ENCODE results near the gene HEXA. TPM values are rescaled to one million over a fixed set of nuclear protein-coding genes. Genes with fewer than 3 reads are reported as not detected.

The HEXA gene
- total RNA-seq, 3 donors from 2014 or later (not counting 1 experiment from before 2014, with no cell fraction given): 154 to 173 (median 172) TPM

DNA sequence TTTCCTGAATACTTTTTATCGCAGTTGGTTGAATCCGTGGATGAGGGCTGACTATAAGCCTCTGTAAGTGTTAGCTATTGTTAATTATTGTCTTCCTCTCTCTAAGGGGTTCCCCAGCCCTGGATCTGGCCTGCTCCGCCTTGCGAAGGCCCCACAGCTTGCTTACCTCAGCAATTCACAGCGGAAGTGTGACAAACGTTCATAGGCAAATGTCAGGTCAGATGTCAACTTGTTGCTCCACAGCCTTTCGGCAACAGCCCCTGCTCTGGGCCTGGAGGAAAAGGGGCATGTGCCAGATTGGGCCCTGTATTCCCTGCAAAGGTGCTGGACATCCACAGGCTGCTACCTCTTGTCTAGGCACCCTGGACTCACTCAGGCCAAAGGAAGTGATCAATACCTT lies 30.5 kb downstream of the HEXA start:
- Histone ChIP-seq H3K9me3 (ENCODE audit: control insufficient read depth, insufficient read depth, low read length) (no peaks in the 10 kb centered on the region), H3K27ac (ENCODE audit: low read length) (no peak overlapping the region), H3K4me3 (ENCODE audit: low read length) (no peak overlapping the region), H3K4me1 (ENCODE audit: control insufficient read depth, insufficient read depth, low read length) (no peaks in the 10 kb centered on the region), H3K27me3 (ENCODE audit: control insufficient read depth, insufficient read depth, low read length) (no peaks in the 10 kb centered on the region), H3K36me3 (ENCODE audit: control insufficient read depth, insufficient read depth, low read length) (peaks cover 57% of the 10 kb centered on the region)
- peaks cover 9% of the 10 kb centered on the region for H3K36me3 Mint-ChIP-seq
- WGBS (ENCODE audit: insufficient coverage): 88% methylated on average over 5 of the region's 7 CpGs
- peak overlapping the region in 1 of 2 donors; percentile 51 for H3K27ac Mint-ChIP-seq
- no peak for ATAC-seq
- TF ChIP-seq, protein P1, sequence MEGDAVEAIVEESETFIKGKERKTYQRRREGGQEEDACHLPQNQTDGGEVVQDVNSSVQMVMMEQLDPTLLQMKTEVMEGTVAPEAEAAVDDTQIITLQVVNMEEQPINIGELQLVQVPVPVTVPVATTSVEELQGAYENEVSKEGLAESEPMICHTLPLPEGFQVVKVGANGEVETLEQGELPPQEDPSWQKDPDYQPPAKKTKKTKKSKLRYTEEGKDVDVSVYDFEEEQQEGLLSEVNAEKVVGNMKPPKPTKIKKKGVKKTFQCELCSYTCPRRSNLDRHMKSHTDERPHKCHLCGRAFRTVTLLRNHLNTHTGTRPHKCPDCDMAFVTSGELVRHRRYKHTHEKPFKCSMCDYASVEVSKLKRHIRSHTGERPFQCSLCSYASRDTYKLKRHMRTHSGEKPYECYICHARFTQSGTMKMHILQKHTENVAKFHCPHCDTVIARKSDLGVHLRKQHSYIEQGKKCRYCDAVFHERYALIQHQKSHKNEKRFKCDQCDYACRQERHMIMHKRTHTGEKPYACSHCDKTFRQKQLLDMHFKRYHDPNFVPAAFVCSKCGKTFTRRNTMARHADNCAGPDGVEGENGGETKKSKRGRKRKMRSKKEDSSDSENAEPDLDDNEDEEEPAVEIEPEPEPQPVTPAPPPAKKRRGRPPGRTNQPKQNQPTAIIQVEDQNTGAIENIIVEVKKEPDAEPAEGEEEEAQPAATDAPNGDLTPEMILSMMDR (IDR thresholded peaks at IDR 0.05): no peak
- no peaks in the 10 kb centered on the region for H3K27me3 Mint-ChIP-seq (ENCODE audit: low read depth in 2 of 2)
- DNase-seq: no peak
- intact Hi-C loops (cut with micrococcal nuclease): no loop called here
- H3K4me3 Mint-ChIP-seq: no peak overlapping the region
- H3K4me1 Mint-ChIP-seq: no peaks in the 10 kb centered on the region
- H3K9me3 Mint-ChIP-seq: no peaks in the 10 kb centered on the region

DNA sequence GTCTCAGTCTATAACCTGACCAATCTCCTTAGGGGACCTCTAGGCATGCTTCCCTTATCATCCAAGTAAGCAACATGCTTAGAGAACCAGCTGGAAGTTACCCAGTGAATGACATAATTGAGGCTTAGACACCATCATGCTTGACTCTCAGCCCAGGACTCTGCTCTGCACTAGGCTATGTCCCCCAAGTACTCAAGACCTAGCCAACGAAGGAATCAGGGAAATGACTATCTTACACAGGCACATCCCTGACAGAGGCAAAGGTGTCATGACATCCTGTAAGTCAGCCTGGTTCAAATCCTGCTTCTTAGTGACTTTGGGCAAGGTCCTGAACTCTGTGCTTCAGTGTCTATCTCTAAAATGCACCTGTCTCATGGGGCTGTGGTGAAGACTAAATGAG lies 31.2 kb downstream of the HEXA start:
- Histone ChIP-seq H3K27me3 (ENCODE audit: control insufficient read depth, insufficient read depth, low read length) (no peaks in the 10 kb centered on the region), H3K27ac (ENCODE audit: low read length) (no peak overlapping the region), H3K36me3 (ENCODE audit: control insufficient read depth, insufficient read depth, low read length) (peaks cover 53% of the 10 kb centered on the region), H3K4me3 (ENCODE audit: low read length) (no peak overlapping the region), H3K4me1 (ENCODE audit: control insufficient read depth, insufficient read depth, low read length) (no peaks in the 10 kb centered on the region), H3K9me3 (ENCODE audit: control insufficient read depth, insufficient read depth, low read length) (no peaks in the 10 kb centered on the region)
- Mint-ChIP-seq H3K36me3 (peaks cover 9% of the 10 kb centered on the region), H3K27me3 (ENCODE audit: low read depth in 2 of 2) (no peaks in the 10 kb centered on the region), H3K9me3 (no peaks in the 10 kb centered on the region), H3K27ac (no peak overlapping the region), H3K4me1 (no peaks in the 10 kb centered on the region), H3K4me3 (no peak overlapping the region)
- 100% methylated on average over 1 of the region's 1 CpG for WGBS (ENCODE audit: insufficient coverage)
- TF ChIP-seq, protein P1 (IDR thresholded peaks at IDR 0.05): no peak
- intact Hi-C loops (cut with micrococcal nuclease): no loop called here
- no peak for ATAC-seq
- DNase-seq: no peak

DNA sequence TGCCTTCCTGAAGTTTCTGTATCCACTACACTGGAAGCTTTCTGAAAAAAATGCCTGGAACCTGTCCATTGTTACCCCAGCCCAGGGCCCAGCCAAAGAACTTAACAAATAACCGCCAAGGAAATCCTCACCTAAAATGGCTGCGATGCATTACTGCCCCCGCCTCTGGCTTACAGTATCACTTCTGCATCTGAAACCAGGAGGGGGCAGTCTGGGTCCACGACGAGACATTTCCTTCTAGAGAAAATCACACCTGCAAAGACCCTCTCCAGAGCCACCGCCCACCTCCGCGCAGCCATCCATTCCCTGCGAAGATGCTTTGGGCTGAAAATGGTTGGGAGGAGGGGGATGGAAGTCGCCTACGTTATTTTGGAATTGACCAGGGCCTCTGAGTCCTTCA lies 33.4 kb downstream of the HEXA start:
- no peaks in the 10 kb centered on the region for H3K27me3 ChIP-seq (ENCODE audit: control insufficient read depth, insufficient read depth, low read length)
- Mint-ChIP-seq H3K27me3 (ENCODE audit: low read depth in 2 of 2) (no peaks in the 10 kb centered on the region), H3K9me3 (no peaks in the 10 kb centered on the region), H3K36me3 (no peaks in the 10 kb centered on the region), H3K27ac (no peak overlapping the region), H3K4me3 (no peak overlapping the region), H3K4me1 (no peaks in the 10 kb centered on the region)
- no peaks in the 10 kb centered on the region for H3K9me3 ChIP-seq (ENCODE audit: control insufficient read depth, insufficient read depth, low read length)
- H3K4me1 ChIP-seq (ENCODE audit: control insufficient read depth, insufficient read depth, low read length): no peaks in the 10 kb centered on the region
- WGBS (ENCODE audit: insufficient coverage): 69% methylated on average over 6 of the region's 11 CpGs
- ATAC-seq (peak in 2 of 3 donors; percentile 34 to 51), DNase-seq (peak in 1 of 2 donors; percentile 65)
- intact Hi-C loops (cut with micrococcal nuclease): no loop called here
- H3K4me3 ChIP-seq (ENCODE audit: low read length): no peak overlapping the region
- TF ChIP-seq, protein P1 (IDR thresholded peaks at IDR 0.05): no peak
- H3K27ac ChIP-seq (ENCODE audit: low read length): no peak overlapping the region
- H3K36me3 ChIP-seq (ENCODE audit: control insufficient read depth, insufficient read depth, low read length): peaks cover 38% of the 10 kb centered on the region

DNA sequence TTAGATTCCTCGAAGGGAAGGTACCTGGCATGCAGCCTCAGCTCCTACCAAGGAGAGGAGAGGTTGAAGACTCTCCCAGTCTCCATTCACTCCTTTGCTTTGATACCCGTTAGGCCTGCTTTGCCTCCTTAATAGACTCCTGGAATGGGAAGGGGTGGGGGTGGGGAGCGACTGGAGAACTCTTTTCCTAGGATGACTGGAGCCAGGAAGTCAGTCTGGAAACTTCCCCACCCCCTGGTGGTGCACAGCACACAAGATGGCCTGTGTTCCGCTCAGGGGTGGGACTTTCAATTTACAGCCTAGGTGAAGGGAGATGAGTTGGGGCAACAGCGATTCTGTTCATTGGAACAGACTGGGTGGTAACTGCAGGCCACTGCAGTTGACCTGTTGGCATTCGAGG lies 34.5 kb downstream of the HEXA start:
- H3K4me3 ChIP-seq (ENCODE audit: low read length): no peak overlapping the region
- no peak overlapping the region for H3K27ac Mint-ChIP-seq
- no peak overlapping the region for H3K27ac ChIP-seq (ENCODE audit: low read length)
- intact Hi-C loops (cut with micrococcal nuclease): no loop called here
- H3K9me3 Mint-ChIP-seq: no peaks in the 10 kb centered on the region
- ATAC-seq (no peak), DNase-seq (no peak)
- H3K4me1 Mint-ChIP-seq: no peaks in the 10 kb centered on the region
- peaks cover 30% of the 10 kb centered on the region for H3K36me3 ChIP-seq (ENCODE audit: control insufficient read depth, insufficient read depth, low read length)
- no peak overlapping the region for H3K4me3 Mint-ChIP-seq
- no peaks in the 10 kb centered on the region for H3K27me3 ChIP-seq (ENCODE audit: control insufficient read depth, insufficient read depth, low read length)
- no peaks in the 10 kb centered on the region for H3K27me3 Mint-ChIP-seq (ENCODE audit: low read depth in 2 of 2)
- TF ChIP-seq, protein P1 (IDR thresholded peaks at IDR 0.05): no peak
- no peaks in the 10 kb centered on the region for H3K4me1 ChIP-seq (ENCODE audit: control insufficient read depth, insufficient read depth, low read length)
- H3K9me3 ChIP-seq (ENCODE audit: control insufficient read depth, insufficient read depth, low read length): no peaks in the 10 kb centered on the region
- WGBS (ENCODE audit: insufficient coverage): 96% methylated on average over 5 of the region's 6 CpGs
- no peaks in the 10 kb centered on the region for H3K36me3 Mint-ChIP-seq
